Heart right ventricle (tissue), 16 donors: ENCODE data around the gene CPZ. TPM values are rescaled to one million over a fixed set of nuclear protein-coding genes. Genes with fewer than 3 reads are reported as not detected.

ENCODE experiments used
- ATAC-seq, 8 donors: fragments of 200-7000 bp; cut with Tn5 transposase; one replicate each; pipeline ENCODE4 v1.9.1; 2020; ENCODE audit warnings: mild to moderate bottlenecking in 8 of 8, moderate library complexity in 8 of 8, moderate number of reproducible peaks in 1 of 8
- DNase-seq, 2 donors: peaks; one replicate each; pipeline ENCODE4 v3.0.0-alpha.2; 2020
- H3K27ac ChIP-seq, 10 donors: fragments of 200-600 bp; sonication (generic) in 2 of 10; one replicate each; pipeline versions ENCODE4 v1.5.0 to v1.8.0; 2020 to 2022; ENCODE audit warnings: mild to moderate bottlenecking in 3 of 10
- H3K27me3 ChIP-seq, 7 donors: fragments of 200-600 bp; one replicate each; pipeline ENCODE4 v1.8.0; 2021 to 2022; ENCODE audit warnings: mild to moderate bottlenecking in 2 of 7
- H3K36me3 ChIP-seq, 9 donors: fragments of 200-600 bp; sonication (generic) in 1 of 9; one replicate each; pipeline versions ENCODE4 v1.5.0 to v1.8.0; 2020 to 2022; ENCODE audit warnings: mild to moderate bottlenecking in 2 of 9
- H3K4me1 ChIP-seq, 9 donors: fragments of 200-600 bp; sonication (generic) in 1 of 9; one replicate each; pipeline versions ENCODE4 v1.5.0 to v1.8.0; 2020 to 2022; ENCODE audit warnings: mild to moderate bottlenecking in 4 of 9
- H3K4me3 ChIP-seq, 10 donors: fragments of 200-600 bp; sonication (generic) in 2 of 10; one replicate each; pipeline versions ENCODE4 v1.5.0 to v1.8.0; 2020 to 2022; ENCODE audit warnings: mild to moderate bottlenecking in 7 of 10, moderate library complexity in 2 of 10
- H3K9me3 ChIP-seq, 11 donors: fragments of 200-600 bp in 10 of 11; sonication (generic) in 2 of 11; one replicate each; pipeline versions ENCODE4 v1.5.0 to v1.8.0; 2013 to 2022; ENCODE audit warnings: mild to moderate bottlenecking in 2 of 11, control low read depth in 1 of 11, moderate library complexity in 1 of 11
- WGBS, 2 donors: extraction: QIAGEN DNeasy Blood & Tissue Kit; methylation state at CpG; one replicate each; pipeline ENCODE4 v1.1.7; 2013; ENCODE audit warnings: inconsistent platforms in 1 of 2; 5-methylcytosine and 5-hydroxymethylcytosine counted together
- intact Hi-C, 10 donors: fragments of 100-400 bp; cut with DNase I; formaldehyde crosslinking; loops; one replicate each; pipeline versions ENCODE4 v1.11.1 to v1.14.2; 2022
- polyA plus RNA-seq, 2 donors: library from polyadenylated mRNA; stranded (reverse); fragments of 200-250 nt; gene quantifications; one replicate each; pipeline ENCODE4 v1.2.3, GENCODE V29; 2013
- total RNA-seq, 10 donors: library from RNA; stranded (reverse); fragmentation: NEBNext Ultra II Directional in 3 of 10; extraction: Animal tissue kit (Norgen Biotek cat#: 25700) in 3 of 10; gene quantifications; one replicate each; pipeline versions ENCODE4 v1.2.1 to v1.2.4, GENCODE V29; 2021 to 2023
- TF ChIP-seq, protein P1 (sequence below), 9 donors: fragments of 200-600 bp; sonication (generic) in 2 of 9; IDR thresholded peaks; one replicate each; pipeline versions ENCODE4 v1.5.0 to v1.8.0; 2021 to 2022; ENCODE audit warnings: antibody characterized with exemption in 9 of 9, mild to moderate bottlenecking in 5 of 9, moderate library complexity in 1 of 9
- donor health status: Arrhythmogenic right ventricular cardiomyopathy.
- donor health status: ischemic (EF 13 %, LVEDD 7.1; RV severe dilation, severe dysfunction).
- donor health status: healthy with polysubstance abuse.
- donor health status: DM: no; HTN: yes; CAD: no.
- donor health status: DM: no; HTN: no; CAD: no.
- donor health status: ischemic (EF 25% LVEDD 6.9; RV normal size, moderate dysfunction).
- donor health status: ischemic (EF 25% LVEDD 5.7; RV mildly dilated, moderate dysfunction).
- donor health status: healthy.
- donor health status: DM: yes; HTN: yes; CAD: no.
- donor health status: Ischemic cardiomyopathy.
- donor health status: ischemic (EF 35%, LVEDD 5.7; RV mildly dilated, moderate dysfunction).
- donor health status: nonischemic (EF 11% LVEDD 7.7; RV severe dilation, severe dysfunction).
- donor health status: DM: yes; HTN: yes; CAD: no.
- donor health status: PGD.
- donor health status: ischemic (EF 29% LVEDD 5.4; RV normal size, mild dysfunction).
- donor health status: nonischemic (EF 23%, LVEDD 6.1; RV moderate dilation, normal function).

CPZ gene
- total and polyA plus RNA-seq, 12 donors: 0.12 to 0.85 (median 0.70) TPM; not detected in 5

DNA sequence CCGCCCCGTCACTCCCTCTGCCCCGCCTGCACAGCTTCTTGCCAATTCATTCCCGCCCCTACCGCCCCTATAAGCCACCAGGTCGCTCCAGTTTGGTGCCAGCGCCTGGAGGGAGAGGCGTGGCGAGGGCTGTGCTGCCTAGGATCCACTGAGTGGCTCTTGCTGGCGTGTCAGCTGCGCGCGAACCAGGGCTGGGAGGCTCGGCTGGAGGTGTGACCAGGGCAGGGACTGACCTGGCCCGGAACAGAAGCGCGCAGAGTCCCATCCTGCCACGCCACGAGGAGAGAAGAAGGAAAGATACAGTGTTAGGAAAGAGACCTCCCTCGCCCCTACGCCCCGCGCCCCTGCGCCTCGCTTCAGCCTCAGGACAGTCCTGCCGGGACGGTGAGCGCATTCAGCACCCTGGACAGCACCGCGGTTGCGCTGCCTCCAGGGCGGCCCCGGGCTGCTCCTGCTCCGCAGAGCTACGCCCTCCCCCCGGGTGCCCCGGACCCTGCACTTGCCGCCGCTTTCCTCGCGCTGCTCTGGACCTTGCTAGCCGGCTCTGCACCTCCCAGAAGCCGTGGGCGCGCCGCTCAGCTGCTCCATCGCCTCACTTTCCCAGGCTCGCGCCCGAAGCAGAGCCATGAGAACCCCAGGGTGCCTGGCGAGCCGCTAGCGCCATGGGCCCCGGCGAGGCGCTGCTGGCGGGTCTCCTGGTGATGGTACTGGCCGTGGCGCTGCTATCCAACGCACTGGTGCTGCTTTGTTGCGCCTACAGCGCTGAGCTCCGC lies 12.1 kb upstream of the CPZ start, which contains the start of gene GPR78:
Gene GPR78 (plus strand): TSS at position 72 of the 773 bp plus-strand sequence. CDS start 591 bp downstream, at position 663.
- Histone ChIP-seq H3K27me3 (peaks cover 10 to 84% (median 78%) of the 10 kb centered on the region in 7 donors), H3K4me3 (no peak within 1 kb of the TSS), H3K4me1 (no peaks in the 10 kb centered on the region), H3K27ac (no peak within 1 kb of the TSS), H3K9me3 (no peaks in the 10 kb centered on the region), H3K36me3 (no peaks in the 10 kb centered on the region)
- WGBS, 2 donors: 3 to 6% methylated on average over 63 of the region's 63 CpGs
- TF ChIP-seq, protein P1, sequence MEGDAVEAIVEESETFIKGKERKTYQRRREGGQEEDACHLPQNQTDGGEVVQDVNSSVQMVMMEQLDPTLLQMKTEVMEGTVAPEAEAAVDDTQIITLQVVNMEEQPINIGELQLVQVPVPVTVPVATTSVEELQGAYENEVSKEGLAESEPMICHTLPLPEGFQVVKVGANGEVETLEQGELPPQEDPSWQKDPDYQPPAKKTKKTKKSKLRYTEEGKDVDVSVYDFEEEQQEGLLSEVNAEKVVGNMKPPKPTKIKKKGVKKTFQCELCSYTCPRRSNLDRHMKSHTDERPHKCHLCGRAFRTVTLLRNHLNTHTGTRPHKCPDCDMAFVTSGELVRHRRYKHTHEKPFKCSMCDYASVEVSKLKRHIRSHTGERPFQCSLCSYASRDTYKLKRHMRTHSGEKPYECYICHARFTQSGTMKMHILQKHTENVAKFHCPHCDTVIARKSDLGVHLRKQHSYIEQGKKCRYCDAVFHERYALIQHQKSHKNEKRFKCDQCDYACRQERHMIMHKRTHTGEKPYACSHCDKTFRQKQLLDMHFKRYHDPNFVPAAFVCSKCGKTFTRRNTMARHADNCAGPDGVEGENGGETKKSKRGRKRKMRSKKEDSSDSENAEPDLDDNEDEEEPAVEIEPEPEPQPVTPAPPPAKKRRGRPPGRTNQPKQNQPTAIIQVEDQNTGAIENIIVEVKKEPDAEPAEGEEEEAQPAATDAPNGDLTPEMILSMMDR (IDR thresholded peaks at IDR 0.05): no peak
- peak; percentile 69 to 89 (median 86) for ATAC-seq
- DNase-seq: peak; percentile 34 to 71
- intact Hi-C loops: no loop called here

DNA sequence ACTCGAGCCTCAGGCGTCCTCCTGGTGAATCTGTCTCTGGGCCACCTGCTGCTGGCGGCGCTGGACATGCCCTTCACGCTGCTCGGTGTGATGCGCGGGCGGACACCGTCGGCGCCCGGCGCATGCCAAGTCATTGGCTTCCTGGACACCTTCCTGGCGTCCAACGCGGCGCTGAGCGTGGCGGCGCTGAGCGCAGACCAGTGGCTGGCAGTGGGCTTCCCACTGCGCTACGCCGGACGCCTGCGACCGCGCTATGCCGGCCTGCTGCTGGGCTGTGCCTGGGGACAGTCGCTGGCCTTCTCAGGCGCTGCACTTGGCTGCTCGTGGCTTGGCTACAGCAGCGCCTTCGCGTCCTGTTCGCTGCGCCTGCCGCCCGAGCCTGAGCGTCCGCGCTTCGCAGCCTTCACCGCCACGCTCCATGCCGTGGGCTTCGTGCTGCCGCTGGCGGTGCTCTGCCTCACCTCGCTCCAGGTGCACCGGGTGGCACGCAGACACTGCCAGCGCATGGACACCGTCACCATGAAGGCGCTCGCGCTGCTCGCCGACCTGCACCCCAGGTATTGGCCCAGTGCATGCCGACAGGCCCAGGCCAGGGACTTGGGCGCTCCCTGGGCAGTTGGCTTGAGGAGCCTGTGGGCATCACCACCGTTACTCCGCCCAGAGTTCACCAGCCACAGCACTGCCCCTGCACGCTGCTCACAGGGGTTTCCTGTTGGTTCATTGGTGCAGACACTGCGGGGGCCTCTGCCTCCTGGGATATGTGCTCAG lies 11.3 kb upstream of the CPZ start:
- intact Hi-C loops: no loop called here
- 54 to 65% methylated on average over 66 of the region's 66 CpGs for WGBS, 2 donors
- Histone ChIP-seq H3K36me3 (no peaks in the 10 kb centered on the region), H3K9me3 (no peaks in the 10 kb centered on the region), H3K27ac (no peak overlapping the region), H3K4me1 (no peaks in the 10 kb centered on the region), H3K4me3 (no peak overlapping the region), H3K27me3 (peaks cover 10 to 92% (median 86%) of the 10 kb centered on the region in 7 donors)
- ATAC-seq (peak in 2 of 8 donors; percentile 11 to 15), DNase-seq (no peak)
- TF ChIP-seq, protein P1 (IDR thresholded peaks at IDR 0.05): no peak

DNA sequence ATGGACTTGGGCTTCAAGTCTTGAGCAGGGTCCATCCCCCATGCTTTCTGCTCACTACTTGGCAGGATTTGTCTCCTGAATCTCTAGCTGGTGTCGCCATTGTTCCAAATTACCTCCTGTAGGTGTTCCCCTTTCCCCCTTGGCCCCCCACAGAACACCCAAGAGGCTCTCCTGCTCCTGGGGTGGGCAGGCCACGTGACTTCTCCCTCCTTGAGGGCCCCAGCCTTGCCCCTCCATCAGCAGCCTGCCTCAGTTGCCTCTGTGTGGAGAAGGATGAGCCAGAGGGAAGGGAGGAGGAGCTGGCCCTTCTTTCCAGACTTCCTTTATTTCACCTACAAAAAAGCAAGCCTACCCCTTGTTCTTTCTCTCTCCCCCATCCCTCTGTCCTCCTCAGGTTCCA lies 10.5 kb upstream of the CPZ start:
- intact Hi-C loops: no loop called here
- TF ChIP-seq, protein P1 (IDR thresholded peaks at IDR 0.05): no peak
- Histone ChIP-seq H3K27me3 (peaks cover 10 to 99% (median 92%) of the 10 kb centered on the region in 7 donors), H3K4me3 (no peak overlapping the region), H3K4me1 (no peaks in the 10 kb centered on the region), H3K27ac (no peak overlapping the region), H3K9me3 (no peaks in the 10 kb centered on the region), H3K36me3 (no peaks in the 10 kb centered on the region)
- 55 to 56% methylated on average over 2 of the region's 2 CpGs for WGBS, 2 donors
- DNase-seq (no peak), ATAC-seq (no peak)

DNA sequence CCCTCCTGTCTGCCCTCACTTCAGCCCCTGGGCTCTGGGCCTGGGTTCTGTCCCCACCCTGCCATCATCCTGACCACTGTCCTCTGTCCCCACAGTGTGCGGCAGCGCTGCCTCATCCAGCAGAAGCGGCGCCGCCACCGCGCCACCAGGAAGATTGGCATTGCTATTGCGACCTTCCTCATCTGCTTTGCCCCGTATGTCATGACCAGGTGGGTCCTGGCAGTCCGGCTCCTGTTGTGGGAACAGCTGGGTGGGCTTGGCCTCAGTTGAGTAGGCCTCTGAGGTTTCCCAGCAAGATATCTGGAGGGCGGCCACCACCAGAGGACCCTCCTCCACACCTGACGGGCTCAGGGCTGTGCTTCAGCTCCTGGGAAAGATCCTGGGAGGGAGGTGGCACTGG lies 10.1 kb upstream of the CPZ start:
- TF ChIP-seq, protein P1 (IDR thresholded peaks at IDR 0.05): no peak
- 88 to 90% methylated on average over 12 of the region's 12 CpGs for WGBS, 2 donors
- DNase-seq (no peak), ATAC-seq (no peak)
- intact Hi-C loops: no loop called here
- no peaks in the 10 kb centered on the region for H3K4me1 ChIP-seq
- no peak overlapping the region for H3K4me3 ChIP-seq
- H3K27ac ChIP-seq: no peak overlapping the region
- H3K9me3 ChIP-seq: no peaks in the 10 kb centered on the region
- peaks cover 10 to 99% (median 92%) of the 10 kb centered on the region in 7 donors for H3K27me3 ChIP-seq
- no peaks in the 10 kb centered on the region for H3K36me3 ChIP-seq
